Ectodermal cell (in vitro differentiated cells): ENCODE results near the gene MAP7D2.

Source experiments
- H3K27ac ChIP-seq: 2 replicates; pipeline ENCODE4 v1.7.0; 2013; ENCODE audit warnings: mild to moderate bottlenecking, low read depth, low read length; ENCODE audit not compliant: insufficient read depth, poor library complexity, severe bottlenecking
- H3K27me3 ChIP-seq: 2 replicates; pipeline ENCODE4 v1.7.0; 2013; ENCODE audit warnings: mild to moderate bottlenecking, low read length; ENCODE audit not compliant: insufficient read depth, control insufficient read depth, poor library complexity, severe bottlenecking
- H3K36me3 ChIP-seq: one replicate; pipeline ENCODE4 v1.7.0; 2013; ENCODE audit warnings: low read length; ENCODE audit not compliant: control insufficient read depth, insufficient read depth
- H3K4me1 ChIP-seq: one replicate; pipeline ENCODE4 v1.7.0; 2013; ENCODE audit warnings: low read length; ENCODE audit not compliant: control insufficient read depth, insufficient read depth
- H3K4me3 ChIP-seq: 2 replicates; pipeline ENCODE4 v1.7.0; 2013; ENCODE audit warnings: low read depth, low read length, control low read depth; ENCODE audit not compliant: insufficient read depth
- H3K9me3 ChIP-seq: 2 replicates; pipeline ENCODE4 v1.7.0; 2013; ENCODE audit warnings: mild to moderate bottlenecking, low read length, moderate library complexity; ENCODE audit not compliant: control insufficient read depth
- WGBS, 2 experiments: methylation state at CpG; one replicate each; pipeline ENCODE4 v1.1.7; 2013; ENCODE audit warnings: missing lambda C conversion rate in 2 of 2; 5-methylcytosine and 5-hydroxymethylcytosine counted together

The MAP7D2 gene

DNA sequence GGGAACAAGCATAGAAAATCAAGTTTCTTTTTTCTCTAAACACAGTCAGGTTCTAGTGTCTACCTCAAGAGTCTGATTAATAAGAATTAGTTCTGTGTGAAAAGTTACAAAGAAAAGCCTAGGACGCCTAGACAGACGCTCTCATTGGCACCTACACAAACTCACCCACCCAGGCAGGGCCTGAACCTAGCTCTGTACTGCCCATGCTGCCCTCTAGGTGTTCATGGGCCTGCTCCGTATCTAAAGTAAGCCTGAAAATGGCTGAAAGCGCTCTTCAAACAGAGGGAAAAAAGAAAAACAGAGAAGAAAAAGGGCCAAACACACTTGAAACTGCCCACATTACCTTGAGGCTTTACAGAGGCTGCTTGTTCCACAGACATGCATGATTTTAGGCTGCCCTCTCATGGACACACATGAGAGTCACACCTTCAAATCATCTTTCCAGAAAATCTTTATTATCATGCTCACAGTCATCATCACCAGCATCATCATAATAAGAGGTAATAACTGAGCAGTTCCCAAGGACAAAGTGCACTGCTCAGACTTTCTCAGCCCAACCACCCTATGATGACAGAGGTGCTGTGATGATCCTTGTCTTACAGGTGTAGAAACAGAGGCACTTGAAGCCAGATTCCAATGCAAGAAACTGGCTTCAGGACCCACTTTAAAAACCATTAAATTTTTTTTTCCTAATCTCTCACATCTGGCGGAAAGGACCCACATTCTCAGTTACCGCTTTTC, 49.6 kb downstream of the MAP7D2 start:
- H3K36me3 ChIP-seq = no peaks in the 10 kb centered on the region
- H3K27ac ChIP-seq = no peak overlapping the region
- H3K9me3 ChIP-seq = no peaks in the 10 kb centered on the region
- no peaks in the 10 kb centered on the region for H3K4me1 ChIP-seq
- H3K27me3 ChIP-seq = no peaks in the 10 kb centered on the region
- H3K4me3 ChIP-seq = no peak overlapping the region
- WGBS, 2 experiments = 70 to 75% methylated on average over 5 to 6 of the region's 6 CpGs

DNA sequence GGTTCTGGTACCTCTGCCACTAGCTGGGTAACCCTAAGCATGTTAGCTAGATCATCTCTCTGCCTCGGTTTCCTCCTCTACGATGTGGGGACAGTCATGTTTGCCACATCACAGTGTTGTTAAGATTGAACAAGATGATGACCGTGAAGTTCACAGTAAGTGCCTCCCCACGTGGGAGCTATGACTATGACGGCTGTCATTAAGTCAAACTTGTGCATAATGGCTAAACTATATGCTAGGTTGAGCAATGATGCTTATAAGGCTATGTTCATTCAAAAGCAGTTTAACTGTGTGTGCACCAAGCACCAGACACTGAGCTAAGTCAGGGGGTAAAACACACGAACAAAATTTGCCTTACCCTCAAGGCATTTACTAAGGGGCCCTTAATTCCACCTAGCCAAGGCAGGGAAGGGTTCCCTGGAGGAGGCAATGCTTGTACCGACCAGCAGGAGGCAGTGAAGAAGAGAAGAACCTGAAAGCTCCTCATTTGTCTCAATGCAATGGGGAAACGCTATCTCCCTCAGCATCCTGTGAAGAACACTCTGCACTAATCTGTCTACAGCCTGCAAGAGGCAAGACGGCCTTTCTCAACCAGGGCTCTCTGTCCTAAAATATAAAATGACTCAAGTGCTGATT, 52.9 kb downstream of the MAP7D2 start:
- Histone ChIP-seq H3K9me3 (no peaks in the 10 kb centered on the region), H3K4me1 (no peaks in the 10 kb centered on the region), H3K27me3 (no peaks in the 10 kb centered on the region), H3K4me3 (no peak overlapping the region), H3K27ac (no peak overlapping the region), H3K36me3 (no peaks in the 10 kb centered on the region)
- WGBS, 2 experiments = 82 to 86% methylated on average over 9 of the region's 9 CpGs

DNA sequence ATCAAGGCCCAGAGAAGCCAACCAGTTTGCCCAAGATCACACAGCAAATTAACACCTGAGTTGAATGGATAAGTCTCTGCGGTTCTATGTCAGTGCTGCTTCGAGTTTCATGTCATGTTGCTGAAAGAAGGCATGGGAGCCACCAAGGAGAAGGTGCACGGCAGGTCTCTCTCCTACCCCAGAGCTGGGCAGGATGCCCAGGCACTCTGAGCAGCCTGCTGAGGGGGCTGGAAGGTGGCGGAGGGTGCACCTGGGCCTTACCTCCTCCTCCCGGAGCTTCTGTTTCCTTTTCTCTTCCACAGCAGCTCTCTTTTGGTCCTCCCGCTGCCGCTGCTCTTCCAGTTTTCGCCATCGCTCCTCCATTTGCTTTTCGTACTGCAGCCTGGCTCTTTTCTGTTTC, 53.6 kb downstream of the MAP7D2 start:
- no peak overlapping the region for H3K27ac ChIP-seq
- H3K4me1 ChIP-seq = no peaks in the 10 kb centered on the region
- WGBS, 2 experiments = 91 to 92% methylated on average over 10 of the region's 10 CpGs
- H3K27me3 ChIP-seq = no peaks in the 10 kb centered on the region
- no peaks in the 10 kb centered on the region for H3K9me3 ChIP-seq
- H3K4me3 ChIP-seq = no peak overlapping the region
- H3K36me3 ChIP-seq = no peaks in the 10 kb centered on the region

DNA sequence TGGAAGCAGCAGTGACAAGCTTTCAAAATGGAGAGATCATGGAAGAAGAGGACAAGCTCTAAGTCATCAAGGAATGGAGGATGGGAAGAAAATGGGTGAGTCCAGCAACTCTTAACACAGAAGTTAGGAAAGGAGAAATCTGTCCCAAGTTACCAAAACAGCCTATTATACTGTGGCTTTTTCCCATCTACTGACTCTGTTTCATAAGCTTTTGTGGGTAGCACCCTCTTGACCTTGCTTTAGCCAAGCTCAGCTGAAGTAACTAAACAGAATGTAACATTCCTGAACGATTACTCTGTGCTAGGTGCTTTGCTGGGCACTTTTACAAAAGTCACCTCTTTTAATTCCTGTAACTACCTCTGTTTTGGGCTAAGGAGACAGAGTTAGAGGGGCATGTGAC, 54.9 kb downstream of the MAP7D2 start:
- H3K4me1 ChIP-seq = no peaks in the 10 kb centered on the region
- no peak overlapping the region for H3K4me3 ChIP-seq
- WGBS, 2 experiments = 96 to 100% methylated on average over 1 of the region's 1 CpG
- H3K27me3 ChIP-seq = no peaks in the 10 kb centered on the region
- H3K36me3 ChIP-seq = no peaks in the 10 kb centered on the region
- H3K9me3 ChIP-seq = no peaks in the 10 kb centered on the region
- no peak overlapping the region for H3K27ac ChIP-seq

DNA sequence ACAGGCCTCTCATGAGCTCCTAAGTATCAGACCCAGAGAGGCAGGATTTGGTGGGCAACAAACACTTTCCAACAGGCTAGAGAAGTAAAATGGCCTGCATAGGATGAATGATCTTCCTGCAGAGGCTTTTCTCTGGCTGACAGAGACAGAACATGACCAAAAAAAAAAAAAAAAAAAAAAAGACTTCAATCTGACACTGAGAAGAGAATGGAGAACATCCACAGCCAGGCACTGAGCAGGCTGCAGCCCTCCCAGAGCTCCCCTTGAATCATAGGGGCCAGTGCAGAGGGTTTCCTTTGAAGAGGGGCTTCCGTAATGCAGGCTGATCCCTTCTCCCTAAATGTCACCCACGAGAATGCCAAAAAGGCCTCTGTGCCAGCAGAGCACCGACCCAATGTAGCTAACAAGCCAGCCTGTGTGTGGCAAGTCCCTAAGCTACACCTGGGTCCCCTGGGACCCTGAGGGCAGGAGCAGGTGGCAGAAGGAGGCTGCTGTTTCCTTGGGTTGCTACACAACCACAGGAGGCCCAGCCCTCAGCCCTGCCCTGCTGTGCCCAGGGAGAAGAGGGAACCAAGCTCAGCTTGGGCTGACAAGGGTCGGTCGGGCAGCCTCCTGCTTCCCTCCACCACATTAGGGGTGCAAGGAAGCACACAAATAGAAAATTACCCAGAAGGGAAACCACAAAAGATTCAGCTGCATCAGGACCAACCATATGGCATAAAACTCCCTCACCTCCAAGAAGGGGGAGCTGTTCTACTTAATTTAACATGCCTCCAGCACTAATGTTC, 55.6 kb downstream of the MAP7D2 start:
- H3K27me3 ChIP-seq = no peaks in the 10 kb centered on the region
- no peaks in the 10 kb centered on the region for H3K36me3 ChIP-seq
- WGBS, 2 experiments = 91 to 94% methylated on average over 4 to 5 of the region's 5 CpGs
- no peak overlapping the region for H3K4me3 ChIP-seq
- no peaks in the 10 kb centered on the region for H3K4me1 ChIP-seq
- no peaks in the 10 kb centered on the region for H3K9me3 ChIP-seq
- H3K27ac ChIP-seq = no peak overlapping the region

DNA sequence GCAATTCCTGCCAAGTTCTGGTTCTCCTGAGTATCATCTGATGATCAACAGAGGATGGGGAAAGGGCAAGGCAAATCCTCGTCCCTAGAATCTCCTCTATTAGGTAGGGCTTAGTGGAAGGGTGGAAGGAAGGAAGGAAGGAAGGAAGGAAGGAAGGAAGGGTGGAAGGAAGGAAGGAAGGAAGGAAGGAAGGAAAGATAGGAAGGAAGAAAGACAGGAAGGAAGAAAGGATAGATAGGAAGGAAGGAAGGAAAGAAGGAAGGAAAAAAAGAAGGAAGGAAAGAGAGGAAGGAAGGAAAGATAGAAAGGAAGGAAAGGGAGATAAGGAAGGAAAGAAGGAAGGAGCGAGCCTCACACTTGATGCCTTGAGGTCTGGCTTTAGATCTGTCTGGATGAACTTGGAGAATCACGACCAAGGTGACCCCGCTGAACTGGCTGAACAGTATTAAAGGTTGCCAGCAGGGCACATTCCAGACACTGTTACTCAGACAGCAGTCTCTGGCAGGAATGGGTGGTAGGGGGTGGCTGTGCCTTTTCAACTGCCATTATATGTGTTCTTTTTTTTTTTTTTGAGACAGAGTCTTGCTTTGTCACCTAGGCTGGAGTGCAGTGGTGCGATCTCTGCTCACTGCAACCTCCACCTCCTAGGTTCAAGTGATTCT, 57.1 kb downstream of the MAP7D2 start:
- no peaks in the 10 kb centered on the region for H3K27me3 ChIP-seq
- no peak overlapping the region for H3K4me3 ChIP-seq
- no peaks in the 10 kb centered on the region for H3K4me1 ChIP-seq
- no peak overlapping the region for H3K27ac ChIP-seq
- H3K9me3 ChIP-seq = no peaks in the 10 kb centered on the region
- H3K36me3 ChIP-seq = no peaks in the 10 kb centered on the region
- WGBS, 2 experiments = 89 to 96% methylated on average over 5 of the region's 5 CpGs

DNA sequence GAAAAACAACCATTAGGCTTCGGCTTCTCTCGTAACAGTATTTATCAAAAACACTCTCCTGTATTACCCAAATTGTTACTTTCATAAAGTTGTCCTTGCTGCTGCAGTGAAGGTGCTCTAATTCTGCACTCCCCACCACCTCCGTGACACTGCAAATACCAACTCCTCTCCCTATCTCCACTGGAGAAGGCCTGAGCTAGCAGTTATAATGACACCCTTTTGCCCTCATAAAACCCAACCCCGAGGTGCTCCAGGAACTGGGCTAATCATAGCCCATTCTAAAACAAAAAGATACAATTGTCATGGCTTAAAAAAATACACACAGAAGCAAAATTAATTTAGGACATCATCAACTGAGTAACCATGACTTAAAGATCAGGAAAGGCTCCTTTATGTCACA, 59.2 kb downstream of the MAP7D2 start:
- H3K36me3 ChIP-seq = no peaks in the 10 kb centered on the region
- H3K4me1 ChIP-seq = no peaks in the 10 kb centered on the region
- H3K27ac ChIP-seq = no peak overlapping the region
- no peak overlapping the region for H3K4me3 ChIP-seq
- H3K9me3 ChIP-seq = no peaks in the 10 kb centered on the region
- 92 to 93% methylated on average over 4 of the region's 4 CpGs for WGBS, 2 experiments
- no peaks in the 10 kb centered on the region for H3K27me3 ChIP-seq

DNA sequence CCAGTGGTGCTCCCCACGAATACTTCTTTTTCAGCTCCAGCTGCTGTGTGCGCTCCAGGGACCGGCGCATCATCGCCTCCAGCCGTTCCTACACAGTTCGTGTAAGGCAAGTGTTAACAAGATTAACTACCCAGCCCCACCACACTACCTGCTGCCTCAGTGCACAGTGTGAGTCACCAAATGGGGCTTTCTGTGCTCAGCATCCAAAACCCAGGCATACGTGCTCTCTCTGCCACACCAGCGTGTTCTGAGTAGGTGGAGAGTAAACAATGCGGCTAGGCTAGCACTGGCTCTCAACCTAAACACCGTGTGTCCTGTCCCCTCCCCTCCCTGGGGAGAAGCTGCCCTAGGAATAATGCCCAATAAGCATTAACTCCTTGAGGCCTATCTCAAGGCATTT, 60.0 kb downstream of the MAP7D2 start:
- Histone ChIP-seq H3K27ac (no peak overlapping the region), H3K4me3 (no peak overlapping the region), H3K36me3 (no peaks in the 10 kb centered on the region), H3K27me3 (no peaks in the 10 kb centered on the region), H3K4me1 (no peaks in the 10 kb centered on the region), H3K9me3 (no peaks in the 10 kb centered on the region)
- 58 to 60% methylated on average over 10 to 11 of the region's 11 CpGs for WGBS, 2 experiments

DNA sequence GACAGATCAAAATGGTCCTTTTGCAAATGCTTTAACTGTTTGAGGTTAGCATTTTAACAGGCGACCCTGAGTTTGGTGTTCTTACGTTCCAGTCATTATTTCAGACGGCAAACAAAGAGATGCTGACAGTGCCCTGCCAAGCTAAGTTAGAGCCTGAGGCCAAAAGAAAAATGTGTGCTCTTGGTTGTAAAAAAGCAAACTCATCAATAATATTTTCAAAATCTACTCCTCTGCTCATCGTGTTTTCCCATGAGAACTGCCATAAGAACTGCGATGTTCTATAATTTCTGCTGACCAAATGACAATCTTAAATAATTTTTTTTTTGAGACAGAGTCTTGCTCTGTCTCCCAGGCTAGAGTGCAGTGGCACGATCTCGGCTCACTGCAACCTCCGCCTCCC, 63.2 kb downstream of the MAP7D2 start:
- 82 to 90% methylated on average over 8 of the region's 8 CpGs for WGBS, 2 experiments
- no peaks in the 10 kb centered on the region for H3K9me3 ChIP-seq

DNA sequence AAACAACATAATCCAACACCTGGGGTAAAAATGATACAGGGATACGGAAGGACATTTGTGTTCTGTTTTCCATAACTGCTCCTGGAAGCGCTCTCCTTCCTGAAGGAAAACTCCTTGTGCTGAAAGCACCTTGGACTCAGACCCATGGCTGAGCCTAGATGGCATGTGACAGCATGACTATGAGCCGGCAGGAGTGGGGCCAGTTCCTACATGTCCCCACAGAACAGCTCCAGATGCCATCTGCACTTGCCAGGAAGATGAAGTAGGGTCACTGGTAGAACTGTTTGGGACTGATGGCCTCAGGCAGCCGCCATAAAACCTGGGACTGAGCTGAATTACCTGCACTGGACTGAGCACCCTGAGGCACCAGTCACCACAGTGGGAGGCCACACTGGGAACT, 69.8 kb downstream of the MAP7D2 start:
- H3K4me1 ChIP-seq = no peaks in the 10 kb centered on the region
- H3K36me3 ChIP-seq = no peaks in the 10 kb centered on the region
- 95 to 98% methylated on average over 4 of the region's 4 CpGs for WGBS, 2 experiments
- no peaks in the 10 kb centered on the region for H3K9me3 ChIP-seq
- no peak overlapping the region for H3K4me3 ChIP-seq
- H3K27ac ChIP-seq = no peak overlapping the region
- no peaks in the 10 kb centered on the region for H3K27me3 ChIP-seq

More for the DNA sequence above, 63.2 kb downstream of the MAP7D2 start:
- H3K4me1 ChIP-seq = no peaks in the 10 kb centered on the region
- no peaks in the 10 kb centered on the region for H3K36me3 ChIP-seq
- H3K27ac ChIP-seq = no peak overlapping the region
- H3K4me3 ChIP-seq = no peak overlapping the region
- H3K27me3 ChIP-seq = no peaks in the 10 kb centered on the region
